ENCODE results near the gene MICU1. TPM values are rescaled to one million over a fixed set of nuclear protein-coding genes. Genes with fewer than 3 reads are reported as not detected.

Gene MICU1
- total and polyA plus RNA-seq, 2 of the 13 experiments (the other 11 are each of a cell fraction or from before 2014, with no cell fraction given): 32.5 to 56.1 TPM

DNA sequence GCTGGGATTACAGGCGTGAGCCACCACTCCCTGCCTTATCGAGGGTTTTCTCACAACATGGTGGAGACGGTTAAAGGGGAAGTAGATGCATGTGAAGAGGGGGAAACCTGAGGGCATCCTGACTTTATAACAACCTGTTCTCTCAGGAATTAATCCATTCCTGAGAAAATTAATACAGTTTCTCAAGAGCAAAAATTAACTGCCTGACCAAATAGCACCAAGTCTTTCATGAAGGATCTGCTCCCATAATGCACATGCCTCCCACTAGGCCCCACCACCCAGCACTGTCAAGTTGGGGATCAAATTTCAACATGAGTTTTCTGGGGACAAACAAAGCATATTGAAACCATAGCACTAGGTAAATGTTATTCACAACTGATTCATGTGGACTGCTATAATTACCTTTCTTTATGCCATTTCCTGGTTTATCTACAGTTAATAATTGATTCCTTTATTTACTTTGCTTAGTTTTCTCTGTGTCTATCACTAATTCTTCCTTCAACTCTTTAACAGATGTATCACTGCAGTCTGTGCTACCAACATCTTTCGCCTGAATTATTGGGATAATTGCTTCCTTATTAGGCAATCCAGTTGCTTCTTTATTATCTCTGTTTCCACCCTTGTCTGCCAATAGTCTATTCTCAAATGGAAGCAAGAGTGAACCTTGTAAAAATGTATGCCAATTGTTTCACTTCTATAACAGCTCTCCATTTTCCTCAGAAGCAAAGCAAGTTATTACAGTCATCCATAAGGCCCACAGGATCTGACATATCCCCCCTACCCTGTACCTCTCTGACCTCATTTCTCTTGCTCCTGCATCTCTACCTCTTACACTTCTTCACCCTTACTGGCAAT lies 12.9 kb upstream of the MICU1 start (continued):
- TF ChIP-seq, protein P1, sequence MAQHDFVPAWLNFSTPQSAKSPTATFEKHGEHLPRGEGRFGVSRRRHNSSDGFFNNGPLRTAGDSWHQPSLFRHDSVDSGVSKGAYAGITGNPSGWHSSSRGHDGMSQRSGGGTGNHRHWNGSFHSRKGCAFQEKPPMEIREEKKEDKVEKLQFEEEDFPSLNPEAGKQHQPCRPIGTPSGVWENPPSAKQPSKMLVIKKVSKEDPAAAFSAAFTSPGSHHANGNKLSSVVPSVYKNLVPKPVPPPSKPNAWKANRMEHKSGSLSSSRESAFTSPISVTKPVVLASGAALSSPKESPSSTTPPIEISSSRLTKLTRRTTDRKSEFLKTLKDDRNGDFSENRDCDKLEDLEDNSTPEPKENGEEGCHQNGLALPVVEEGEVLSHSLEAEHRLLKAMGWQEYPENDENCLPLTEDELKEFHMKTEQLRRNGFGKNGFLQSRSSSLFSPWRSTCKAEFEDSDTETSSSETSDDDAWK (CRISPR knock-in tag; IDR thresholded peaks at IDR 0.05): no peak
- TF ChIP-seq IKZF4 (CRISPR knock-in tag; IDR thresholded peaks at IDR 0.05; ENCODE audit: borderline replicate concordance, low read depth, not compliant biosample characterization): no peak
- no peak for TF ChIP-seq ZNF101 (CRISPR knock-in tag; IDR thresholded peaks at IDR 0.05; ENCODE audit: borderline replicate concordance, low read depth)
- TF ChIP-seq SMARCE1 (IDR thresholded peaks at IDR 0.05; ENCODE audit: borderline replicate concordance): no peak
- TF ChIP-seq ZNF530 (CRISPR knock-in tag; IDR thresholded peaks at IDR 0.05; ENCODE audit: low read depth): no peak
- no peak for TF ChIP-seq SOX6 (IDR thresholded peaks at IDR 0.05)
- TF ChIP-seq SOX6 (CRISPR knock-in tag; IDR thresholded peaks at IDR 0.05): no peak
- TF ChIP-seq HNRNPUL1 (IDR thresholded peaks at IDR 0.05; ENCODE audit: low read depth, low read length): no peak
- TF ChIP-seq ZNF549 (CRISPR knock-in tag; IDR thresholded peaks at IDR 0.05): no peak
- no peak for TF ChIP-seq XBP1 (CRISPR knock-in tag; IDR thresholded peaks at IDR 0.05)
- TF ChIP-seq, protein P2, sequence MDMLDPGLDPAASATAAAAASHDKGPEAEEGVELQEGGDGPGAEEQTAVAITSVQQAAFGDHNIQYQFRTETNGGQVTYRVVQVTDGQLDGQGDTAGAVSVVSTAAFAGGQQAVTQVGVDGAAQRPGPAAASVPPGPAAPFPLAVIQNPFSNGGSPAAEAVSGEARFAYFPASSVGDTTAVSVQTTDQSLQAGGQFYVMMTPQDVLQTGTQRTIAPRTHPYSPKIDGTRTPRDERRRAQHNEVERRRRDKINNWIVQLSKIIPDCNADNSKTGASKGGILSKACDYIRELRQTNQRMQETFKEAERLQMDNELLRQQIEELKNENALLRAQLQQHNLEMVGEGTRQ (IDR thresholded peaks at IDR 0.05; ENCODE audit: low read depth, low read length): no peak
- TF ChIP-seq, protein P2 (CRISPR knock-in tag; IDR thresholded peaks at IDR 0.05; ENCODE audit: borderline replicate concordance): no peak
- no peak for TF ChIP-seq EEA1 (CRISPR knock-in tag; IDR thresholded peaks at IDR 0.05; ENCODE audit: borderline replicate concordance)
- no peak for TF ChIP-seq ZBTB38 (CRISPR knock-in tag; IDR thresholded peaks at IDR 0.05)
- TF ChIP-seq, protein P3, sequence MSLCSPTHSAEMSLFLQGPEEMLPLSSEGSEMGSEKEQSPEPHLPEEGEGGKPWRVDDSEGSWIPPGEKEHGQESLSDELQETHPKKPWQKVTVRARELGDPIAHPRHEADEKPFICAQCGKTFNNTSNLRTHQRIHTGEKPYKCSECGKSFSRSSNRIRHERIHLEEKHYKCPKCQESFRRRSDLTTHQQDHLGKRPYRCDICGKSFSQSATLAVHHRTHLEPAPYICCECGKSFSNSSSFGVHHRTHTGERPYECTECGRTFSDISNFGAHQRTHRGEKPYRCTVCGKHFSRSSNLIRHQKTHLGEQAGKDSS (CRISPR knock-in tag; IDR thresholded peaks at IDR 0.05; ENCODE audit: borderline replicate concordance, low read depth): no peak
- no peak for TF ChIP-seq ISL2 (CRISPR knock-in tag; IDR thresholded peaks at IDR 0.05)
- no peak for TF ChIP-seq ZNF772 (CRISPR knock-in tag; IDR thresholded peaks at IDR 0.05)
- TF ChIP-seq GABPB1 (CRISPR knock-in tag; IDR thresholded peaks at IDR 0.05): no peak
- TF ChIP-seq, protein P4, sequence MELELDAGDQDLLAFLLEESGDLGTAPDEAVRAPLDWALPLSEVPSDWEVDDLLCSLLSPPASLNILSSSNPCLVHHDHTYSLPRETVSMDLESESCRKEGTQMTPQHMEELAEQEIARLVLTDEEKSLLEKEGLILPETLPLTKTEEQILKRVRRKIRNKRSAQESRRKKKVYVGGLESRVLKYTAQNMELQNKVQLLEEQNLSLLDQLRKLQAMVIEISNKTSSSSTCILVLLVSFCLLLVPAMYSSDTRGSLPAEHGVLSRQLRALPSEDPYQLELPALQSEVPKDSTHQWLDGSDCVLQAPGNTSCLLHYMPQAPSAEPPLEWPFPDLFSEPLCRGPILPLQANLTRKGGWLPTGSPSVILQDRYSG (CRISPR knock-in tag; IDR thresholded peaks at IDR 0.05): no peak
- TF ChIP-seq TARDBP (CRISPR knock-in tag; IDR thresholded peaks at IDR 0.05): no peak
- TF ChIP-seq SIN3B (IDR thresholded peaks at IDR 0.05; ENCODE audit: low read length): no peak
- no peak for TF ChIP-seq ZNF589 (CRISPR knock-in tag; conservative IDR thresholded peaks at IDR 0.05)
- TF ChIP-seq, protein P5, sequence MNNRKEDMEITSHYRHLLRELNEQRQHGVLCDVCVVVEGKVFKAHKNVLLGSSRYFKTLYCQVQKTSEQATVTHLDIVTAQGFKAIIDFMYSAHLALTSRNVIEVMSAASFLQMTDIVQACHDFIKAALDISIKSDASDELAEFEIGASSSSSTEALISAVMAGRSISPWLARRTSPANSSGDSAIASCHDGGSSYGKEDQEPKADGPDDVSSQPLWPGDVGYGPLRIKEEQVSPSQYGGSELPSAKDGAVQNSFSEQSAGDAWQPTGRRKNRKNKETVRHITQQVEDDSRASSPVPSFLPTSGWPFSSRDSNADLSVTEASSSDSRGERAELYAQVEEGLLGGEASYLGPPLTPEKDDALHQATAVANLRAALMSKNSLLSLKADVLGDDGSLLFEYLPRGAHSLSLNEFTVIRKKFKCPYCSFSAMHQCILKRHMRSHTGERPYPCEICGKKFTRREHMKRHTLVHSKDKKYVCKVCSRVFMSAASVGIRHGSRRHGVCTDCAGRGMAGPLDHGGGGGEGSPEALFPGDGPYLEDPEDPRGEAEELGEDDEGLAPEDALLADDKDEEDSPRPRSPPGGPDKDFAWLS (CRISPR knock-in tag; IDR thresholded peaks at IDR 0.05; ENCODE audit: borderline replicate concordance): no peak

Measured in HepG2 (cell line).